ENCODE measurements around the gene USP32. TPM values are rescaled to one million over a fixed set of nuclear protein-coding genes. Genes with fewer than 3 reads are reported as not detected.
"Not testable (repeated sequence)": the region's sequence is repeated elsewhere in the genome, so short reads cannot be mapped to it uniquely, and the experiment has no call there.

USP32 gene
- polyA plus RNA-seq, 3 donors: 39.8 to 48.1 (median 45.7) TPM

DNA sequence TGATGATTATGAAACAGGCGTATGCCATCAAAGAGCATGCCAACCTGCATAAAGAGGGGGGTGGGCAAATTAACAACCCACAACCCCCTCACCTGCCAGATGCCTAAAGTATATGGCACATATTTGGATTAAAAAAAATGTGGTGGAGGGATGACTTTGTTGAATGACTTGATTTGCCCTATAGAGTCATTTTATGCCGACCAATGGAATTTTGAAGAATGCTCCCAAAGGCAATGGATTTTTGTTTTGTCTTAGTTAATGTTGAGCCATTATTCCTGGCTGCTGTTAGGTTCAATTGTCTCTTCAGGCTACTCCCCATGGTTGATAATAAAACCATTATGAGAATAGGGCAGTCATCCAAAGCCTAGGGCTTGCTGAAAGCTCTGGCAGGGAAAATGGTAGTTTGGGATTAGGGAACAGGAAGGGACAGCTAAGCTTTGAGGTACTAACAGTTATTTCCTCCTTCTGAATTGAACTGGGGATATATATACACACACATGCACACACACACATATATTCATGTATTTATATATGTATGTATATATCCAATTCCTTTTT, 24.5 kb upstream of the USP32 start:
- DNase-seq: no peak

DNA sequence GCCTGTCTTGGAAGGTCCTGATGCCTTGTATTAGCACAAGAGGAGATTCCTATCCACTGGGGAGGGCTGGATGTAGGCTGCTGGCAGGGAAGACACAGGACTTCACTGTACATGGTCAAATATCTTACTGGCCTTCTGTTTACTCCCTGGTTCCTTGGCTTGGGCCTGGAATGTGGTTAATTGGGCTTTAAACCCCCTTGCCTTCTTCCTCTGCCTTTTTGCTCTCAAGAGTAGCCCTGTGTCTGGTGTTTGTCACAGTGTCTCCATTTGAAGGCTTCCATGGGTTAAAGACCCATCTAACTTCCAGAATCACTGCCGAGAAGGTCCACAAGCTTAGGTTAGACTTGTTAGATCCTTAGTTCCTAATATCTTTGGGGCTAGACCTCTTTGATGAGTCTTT, 23.2 kb upstream of the USP32 start:
- DNase-seq: no peak

- DNase-seq: no peak
These were observed 20.8 kb upstream of the USP32 start for GRCh38 chr17:60412701-60413100.

DNA sequence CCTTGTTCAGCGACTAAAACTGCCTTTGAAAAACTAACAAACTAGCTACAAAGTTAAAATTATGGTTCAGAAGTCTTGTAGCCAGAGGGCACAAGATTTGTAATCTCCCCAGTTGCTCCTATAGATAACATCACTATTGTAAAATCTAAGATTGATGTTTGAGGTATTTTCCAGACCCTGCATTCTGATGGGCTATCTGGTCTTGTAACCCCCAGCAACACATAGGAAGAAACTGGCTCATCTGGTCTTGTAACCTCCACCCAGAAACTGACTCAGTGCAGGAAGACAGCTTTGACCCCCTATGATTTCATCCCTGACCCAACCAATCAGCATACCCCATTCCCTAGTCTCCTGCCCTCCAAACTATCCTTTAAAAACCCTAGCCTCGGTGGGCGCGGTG, 18.1 kb upstream of the USP32 start:
- DNase-seq: no peak

- no peak for DNase-seq
These were observed 15.0 kb upstream of the USP32 start for GRCh38 chr17:60406887-60407286.

GRCh38 chr17:60403962-60404361, 12.0 kb upstream of the USP32 start:
- no peak for DNase-seq

DNA sequence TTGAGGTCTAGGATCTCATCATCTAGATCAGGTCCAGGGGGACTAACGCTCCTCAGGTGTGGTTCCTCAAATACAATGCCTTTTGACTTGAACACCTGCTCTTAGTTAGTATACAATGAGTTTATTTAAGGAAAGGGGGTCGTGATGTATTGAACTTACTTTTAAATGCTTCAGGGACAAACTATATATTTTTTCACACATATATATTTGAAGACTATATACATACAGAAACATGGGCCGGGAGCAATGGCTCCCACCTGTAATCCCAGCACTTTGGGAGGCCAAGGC, 11.5 kb upstream of the USP32 start:
- no peak for DNase-seq

- DNase-seq: no peak
These were observed 9.9 kb upstream of the USP32 start for GRCh38 chr17:60401819-60402218.

DNA sequence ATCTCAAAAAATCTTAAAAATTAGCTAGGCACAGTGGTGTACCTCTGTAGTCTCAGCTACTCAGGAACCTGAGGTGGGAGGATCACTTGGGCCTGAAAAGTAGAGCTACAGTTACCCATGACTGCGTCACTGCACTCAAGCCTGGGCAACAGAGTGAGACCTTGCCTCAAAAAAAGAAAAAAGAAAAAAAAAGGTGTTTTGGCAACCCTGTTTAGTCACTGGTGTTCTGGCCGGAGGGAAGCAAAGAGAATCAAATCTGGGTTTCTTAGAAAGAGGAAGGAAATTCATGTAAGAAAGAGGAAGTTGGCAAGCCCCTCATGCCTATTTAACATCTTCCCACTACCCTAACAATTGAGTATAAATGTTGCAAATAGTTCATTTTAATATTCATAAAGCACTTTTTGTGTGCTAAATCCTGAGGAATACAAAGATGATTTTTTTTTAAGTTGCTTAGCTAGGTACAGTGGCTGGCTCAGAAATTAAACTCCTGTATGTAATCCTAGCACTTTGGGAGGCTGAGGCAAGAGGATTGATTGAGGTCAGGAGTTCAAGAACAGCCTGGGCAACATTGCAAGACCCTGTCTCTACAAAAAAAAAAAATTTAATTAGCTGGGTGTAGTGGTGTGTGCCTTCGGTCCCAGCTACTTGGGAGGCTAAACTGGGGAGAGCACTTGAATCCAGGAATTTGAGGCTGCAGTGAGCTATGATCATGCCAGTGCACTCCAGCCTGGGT, 6.5 kb upstream of the USP32 start:
- no peak for DNase-seq

DNA sequence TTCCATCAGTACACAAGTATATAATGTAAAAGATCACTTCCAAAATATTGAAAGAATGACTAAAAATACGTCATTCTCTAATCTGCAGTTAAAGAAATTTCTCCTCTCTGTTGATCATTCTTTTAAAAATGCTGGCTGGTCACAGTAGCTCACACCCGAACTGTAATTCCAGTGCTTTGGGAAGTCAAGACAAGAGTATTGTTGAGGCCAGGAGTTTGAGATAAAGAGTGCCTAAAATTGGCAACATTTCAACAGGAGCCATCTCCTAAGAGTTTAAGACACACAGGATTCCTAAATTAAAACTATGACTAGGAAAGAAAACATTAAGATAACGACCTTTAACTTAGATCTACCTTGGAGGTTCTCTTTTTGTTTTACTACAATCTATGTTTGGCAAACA, 4.5 kb upstream of the USP32 start:
- DNase-seq: no peak

- DNase-seq: no peak
These were observed 3.7 kb upstream of the USP32 start for GRCh38 chr17:60395508-60396065.

DNA sequence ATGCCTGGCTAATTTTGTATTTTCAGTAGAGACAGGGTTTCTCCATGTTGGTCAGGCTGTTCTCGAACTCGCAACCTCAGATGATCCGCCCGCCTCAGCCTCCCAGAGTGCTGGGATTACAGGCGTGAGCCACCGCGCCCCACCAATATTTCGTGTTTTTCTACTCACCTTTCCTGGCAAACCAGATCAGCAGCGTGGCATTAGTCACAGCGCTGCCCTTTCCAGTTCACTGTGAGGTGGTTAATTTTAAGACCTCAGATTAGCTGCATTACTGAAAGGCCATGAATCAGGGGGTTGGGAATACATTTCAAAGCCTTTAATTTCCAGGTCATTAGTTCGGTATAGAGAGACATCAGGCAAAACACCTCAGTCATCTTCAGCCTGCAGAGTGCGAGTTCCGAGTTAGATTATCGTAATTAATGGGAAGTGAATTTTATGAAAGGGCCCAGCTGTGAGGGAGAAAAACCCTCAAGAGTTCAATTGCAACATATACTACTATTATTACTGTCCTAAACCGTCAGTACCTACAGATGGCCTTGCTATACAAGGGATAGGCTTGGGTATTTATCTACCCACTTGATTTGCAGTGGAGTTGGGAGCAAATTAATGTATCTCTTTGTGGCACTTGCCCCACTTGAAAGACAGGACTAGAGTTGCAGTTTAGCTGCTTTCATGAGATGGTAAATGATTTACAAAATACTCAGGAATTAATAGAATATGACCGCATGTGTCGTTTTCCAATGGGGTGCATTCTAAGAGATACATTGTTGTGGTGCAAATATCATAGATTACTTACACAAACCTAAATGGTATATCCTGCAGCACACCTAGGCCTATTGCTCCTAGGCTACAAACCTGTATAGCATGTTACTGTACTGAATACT, 2.1 kb upstream of the USP32 start:
- peak; percentile 34 for DNase-seq

DNA sequence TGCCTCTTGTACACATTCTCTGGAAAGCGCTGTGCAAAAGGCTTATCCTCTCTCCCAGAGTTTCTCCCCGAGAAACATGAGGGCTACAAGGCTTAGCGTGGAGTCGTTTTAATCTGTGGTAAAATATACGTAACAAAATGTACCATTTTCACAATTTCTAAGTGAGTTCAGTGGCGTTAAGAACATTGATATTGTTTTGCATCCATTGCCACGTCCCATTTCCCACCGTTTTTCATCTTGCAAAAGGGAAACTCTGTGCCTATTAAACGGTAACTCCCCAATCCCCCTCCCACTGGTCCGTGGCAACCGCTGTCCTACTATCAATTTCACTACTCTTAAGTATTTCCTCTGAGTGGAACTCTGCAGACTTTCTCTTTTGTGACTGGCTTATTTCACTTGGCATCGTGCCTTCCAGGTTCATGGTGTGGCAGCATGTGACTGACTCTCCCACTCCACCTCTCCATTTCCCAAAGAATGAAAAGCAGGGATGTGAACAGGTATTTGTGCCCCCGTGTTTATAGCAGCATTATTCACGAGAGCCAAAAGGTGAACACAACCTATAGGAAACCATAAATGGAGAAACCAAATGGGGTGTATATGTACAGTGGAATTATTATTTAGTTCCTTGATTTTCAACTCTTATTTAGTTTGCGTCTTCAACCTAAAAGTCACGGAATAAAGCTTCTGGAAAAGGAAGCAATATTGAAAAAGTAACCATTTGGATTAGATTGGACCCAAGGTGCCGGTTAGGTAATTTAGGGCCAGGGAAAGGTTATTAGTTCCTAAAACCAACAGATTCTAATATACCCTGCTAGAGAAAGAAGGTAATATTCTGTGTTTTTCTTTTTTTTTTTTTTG, 1.1 kb upstream of the USP32 start:
- DNase-seq: peak; percentile 61

- DNase-seq: no peak
These were observed 377 bp downstream of the USP32 start for GRCh38 chr17:60391471-60392041.

DNA sequence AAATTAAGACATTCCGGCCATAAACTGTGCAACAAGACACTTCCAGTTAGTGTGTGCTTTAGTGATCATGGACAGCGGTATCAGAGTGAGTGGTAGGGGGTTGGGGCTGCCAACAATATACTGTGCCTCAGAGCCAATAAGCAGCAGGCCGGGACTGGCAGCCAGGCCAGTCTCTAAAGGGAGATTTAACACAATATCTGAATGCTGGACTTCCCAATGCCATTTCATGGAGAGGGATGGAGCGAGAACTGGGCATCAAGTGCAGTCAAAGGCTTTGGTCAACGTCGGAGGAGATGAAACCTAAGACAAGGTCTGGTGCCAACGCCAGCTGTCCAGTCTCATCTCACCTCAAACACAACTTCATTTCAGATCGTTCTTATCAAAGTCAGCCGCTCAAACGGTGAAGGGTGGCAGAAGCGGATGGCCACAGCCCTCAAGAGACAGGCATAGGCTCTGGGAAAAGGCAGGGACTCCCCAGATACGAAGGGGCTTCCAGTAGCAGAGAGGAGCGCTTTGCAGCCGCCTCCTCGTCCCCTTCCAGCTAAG, 935 bp downstream of the USP32 start:
- DNase-seq: peak; percentile 35

DNA sequence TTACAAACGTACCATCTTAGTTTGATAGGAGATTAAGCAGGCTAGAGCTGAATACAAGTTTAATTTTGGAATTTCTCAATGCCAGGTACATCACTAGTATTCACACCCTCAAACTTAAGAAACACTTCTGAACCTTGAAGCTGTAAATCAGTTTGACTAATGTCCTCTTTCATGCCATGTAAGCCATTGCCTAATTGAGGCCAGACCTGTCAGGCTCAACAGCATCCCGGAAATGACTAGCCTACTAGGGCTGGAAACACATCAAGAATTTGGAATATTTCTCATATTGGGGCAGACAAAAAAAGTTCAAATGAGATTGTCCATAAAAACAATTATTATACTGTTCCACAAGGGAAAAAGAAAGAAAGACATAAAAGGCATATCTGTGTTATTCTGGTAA, 1.7 kb downstream of the USP32 start:
- no peak for DNase-seq

DNA sequence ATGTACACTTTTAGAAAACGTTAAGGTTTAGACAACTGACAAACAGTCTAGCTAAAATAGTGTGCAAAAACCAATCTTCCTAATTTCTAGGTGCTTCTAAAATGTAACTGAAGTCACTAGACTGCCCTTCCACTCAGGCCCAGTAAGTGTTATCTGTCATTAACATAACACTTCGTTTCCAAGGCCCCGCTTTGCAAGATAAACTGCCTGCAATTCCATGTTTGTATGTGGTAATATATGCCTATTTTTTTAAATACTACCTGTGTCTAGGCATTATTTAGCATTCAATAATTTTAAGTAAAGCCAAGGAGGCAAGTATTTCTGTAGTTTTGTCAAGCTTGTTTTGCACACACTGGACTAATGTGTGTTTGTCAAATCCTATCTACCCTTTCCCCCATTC, 3.2 kb downstream of the USP32 start:
- DNase-seq: no peak

- DNase-seq: no peak
These were observed 4.3 kb downstream of the USP32 start for GRCh38 chr17:60387666-60388065.

GRCh38 chr17:60386147-60387058, 5.5 kb downstream of the USP32 start:
- DNase-seq: peak; percentile 35

GRCh38 chr17:60384921-60385320, 7.0 kb downstream of the USP32 start:
- DNase-seq: not testable (repeated sequence)

Data from renal pelvis (tissue), 4 donors.